Transverse colon (tissue), 4 donors: ENCODE results near the gene AUNIP. TPM values are rescaled to one million over a fixed set of nuclear protein-coding genes. Genes with fewer than 3 reads are reported as not detected.

ENCODE experiments used
- DNase-seq: peaks from one replicate; pipeline ENCODE4 v3.0.0-alpha.2; 2019
- H3K27ac ChIP-seq, 4 donors: fragments of 200-600 bp; sonication (generic); 2 replicates each; pipeline ENCODE4 v1.5.1; 2016 to 2018; ENCODE audit warnings: inconsistent platforms in 4 of 4
- H3K27me3 ChIP-seq: fragments of 200-600 bp; sonication (generic); 2 replicates; pipeline ENCODE4 v1.5.1; 2017; ENCODE audit warnings: inconsistent platforms
- H3K36me3 ChIP-seq, 4 donors: fragments of 200-600 bp; sonication (generic); 2 replicates each; pipeline ENCODE4 v1.5.1; 2017 to 2019; ENCODE audit warnings: inconsistent platforms in 4 of 4
- H3K4me1 ChIP-seq, 4 donors: fragments of 200-600 bp; sonication (generic); 2 replicates each; pipeline ENCODE4 v1.5.1; 2017 to 2020; ENCODE audit warnings: inconsistent platforms in 4 of 4
- H3K4me3 ChIP-seq, 4 donors: fragments of 200-600 bp; sonication (generic); 1 replicate in 1 of 4; 2 replicates in 3 of 4; pipeline versions ENCODE4 v1.5.1 to v1.6.1; 2017 to 2019; ENCODE audit warnings: inconsistent platforms in 4 of 4
- H3K9me3 ChIP-seq, 2 donors: fragments of 200-600 bp; sonication (generic); 2 replicates each; pipeline ENCODE4 v1.5.1; 2017 to 2019; ENCODE audit warnings: inconsistent platforms in 2 of 2
- CTCF ChIP-seq, 5 experiments: fragments of 200-600 bp in 3 of 5; fragments of 450-650 bp in 2 of 5; sonication (generic) in 3 of 5; IDR thresholded peaks; 1 replicate in 2 of 5; 2 replicates in 3 of 5; pipeline ENCODE4 v1.5.1; 2016 to 2017; ENCODE audit warnings: antibody characterized with exemption in 5 of 5, inconsistent platforms in 3 of 5, mild to moderate bottlenecking in 2 of 5, moderate library complexity in 1 of 5
- EP300 ChIP-seq: sonication (generic); formaldehyde crosslinking; IDR thresholded peaks from one replicate; pipeline ENCODE4 v1.6.1; 2017; ENCODE audit warnings: antibody characterized with exemption, low read depth
- POLR2A ChIP-seq: fragments of 450-650 bp; IDR thresholded peaks from one replicate; pipeline ENCODE4 v1.6.1; 2016; ENCODE audit warnings: antibody characterized with exemption, mild to moderate bottlenecking, moderate library complexity
- POLR2AphosphoS5 ChIP-seq, 3 donors: sonication (generic); formaldehyde crosslinking; IDR thresholded peaks; one replicate each; pipeline ENCODE4 v1.6.1; 2016; ENCODE audit warnings: antibody characterized with exemption in 3 of 3
- WGBS, 2 donors: methylation state at CpG; one replicate each; pipeline ENCODE4 v1.1.5; 2018; ENCODE audit warnings: low coverage in 1 of 2; 5-methylcytosine and 5-hydroxymethylcytosine counted together
- in situ Hi-C, 4 donors: fragments of 200-750 bp; cut with MboI; loops; one replicate each; pipeline versions ENCODE4 v1.15.0 to v1.15.1; 2017; ENCODE audit warnings: low sequenced_read_pairs in 3 of 4, low pct_ligation_motif_present in 1 of 4, low pct_unique_long_range_greater_than_20kb in 1 of 4
- intact Hi-C: fragments of 100-400 bp; cut with DNase I; formaldehyde crosslinking; loops from one replicate; pipeline ENCODE4 v1.15.1; 2023; ENCODE audit warnings: low total_unique reads
- total RNA-seq, 4 donors: library from RNA; depleted of rRNA; stranded (reverse); fragments of >200 nt; gene quantifications; one replicate each; pipeline ENCODE4 v1.1.0, GENCODE V29; 2016

Gene AUNIP
- total RNA-seq, 4 donors from 2014 or later, result 0.41 TPM; not detected in 3

- no peak for TF ChIP-seq POLR2AphosphoS5 (IDR thresholded peaks at IDR 0.05)
- peak in 4 of 5 experiments; percentile 34 to 53 (median 44) for TF ChIP-seq CTCF (IDR thresholded peaks at IDR 0.05)
- H3K4me1 ChIP-seq, result peaks cover 17 to 33% (median 20%) of the 10 kb centered on the region in 4 donors
- H3K36me3 ChIP-seq, result no peaks in the 10 kb centered on the region
- no peaks in the 10 kb centered on the region for H3K27me3 ChIP-seq
- intact Hi-C loops, result loop anchor here (5.0 kb wide), 1 partner anchor 186 kb away; no protein-coding TSS in a partner anchor
- no peak for DNase-seq
- H3K27ac ChIP-seq, result no peak overlapping the region
- H3K4me3 ChIP-seq, result no peak overlapping the region
- no peaks in the 10 kb centered on the region for H3K9me3 ChIP-seq
- in situ Hi-C loops, result loop anchor here (5.0 to 25.0 kb wide), 3 partner anchors 183 to 186 kb away; partner anchors contain the start of gene MAN1C1 (in 3 of the 4)
- 69 to 100% methylated on average over 1 to 8 of the region's 8 CpGs for WGBS, 2 donors
Measured at GRCh38 chr1:25797939-25798338, 61.3 kb downstream of the AUNIP start.

GRCh38 chr1:25796811-25797458, 62.3 kb downstream of the AUNIP start:
- WGBS, 2 donors, result 2 to 5% methylated on average over 11 to 19 of the region's 19 CpGs
- H3K36me3 ChIP-seq, result no peaks in the 10 kb centered on the region
- intact Hi-C loops (loop anchor here (5.0 kb wide), 1 partner anchor 185 kb away; no protein-coding TSS in a partner anchor), in situ Hi-C loops (loop anchor here (5.0 to 25.0 kb wide), 3 partner anchors 182 to 185 kb away; partner anchors contain the start of gene MAN1C1 (in 3 of the 4))
- TF ChIP-seq CTCF (IDR thresholded peaks at IDR 0.05) (peak; percentile 71 to 85 (median 75)), POLR2A (no peak), EP300 (no peak), POLR2AphosphoS5 (IDR thresholded peaks at IDR 0.05) (no peak)
- H3K27ac ChIP-seq, result peak overlapping the region in 1 of 4 donors; percentile 8
- peak; percentile 90 for DNase-seq
- H3K9me3 ChIP-seq, result no peaks in the 10 kb centered on the region
- H3K4me3 ChIP-seq, result no peak overlapping the region
- H3K4me1 ChIP-seq, result peaks cover 17 to 23% (median 18%) of the 10 kb centered on the region in 4 donors
- H3K27me3 ChIP-seq, result no peaks in the 10 kb centered on the region

- Histone ChIP-seq H3K27ac (peak overlapping the region in 1 of 4 donors; percentile 8), H3K4me1 (peaks cover 15 to 19% (median 18%) of the 10 kb centered on the region in 4 donors), H3K27me3 (no peaks in the 10 kb centered on the region), H3K9me3 (no peaks in the 10 kb centered on the region), H3K4me3 (no peak overlapping the region), H3K36me3 (no peaks in the 10 kb centered on the region)
- no peak for DNase-seq
- TF ChIP-seq EP300 (no peak), CTCF (IDR thresholded peaks at IDR 0.05) (no peak), POLR2A (no peak), POLR2AphosphoS5 (IDR thresholded peaks at IDR 0.05) (no peak)
- WGBS, 2 donors, result 71 to 84% methylated on average over 14 to 22 of the region's 22 CpGs
- intact Hi-C loops, result loop anchor here (5.0 kb wide), 1 partner anchor 184 kb away; no protein-coding TSS in a partner anchor
- in situ Hi-C loops, result loop anchor here (5.0 to 25.0 kb wide), 3 partner anchors 181 to 184 kb away; partner anchors contain the start of gene MAN1C1 (in 3 of the 4)
Measured at GRCh38 chr1:25795946-25796810, 63.1 kb downstream of the AUNIP start.

- Histone ChIP-seq H3K27ac (no peak overlapping the region), H3K27me3 (no peaks in the 10 kb centered on the region), H3K4me1 (peaks cover 8 to 12% (median 11%) of the 10 kb centered on the region in 4 donors), H3K9me3 (no peaks in the 10 kb centered on the region), H3K36me3 (no peaks in the 10 kb centered on the region), H3K4me3 (no peak overlapping the region)
- DNase-seq, result no peak
- WGBS, 2 donors, result 49 to 62% methylated on average over 2 of the region's 2 CpGs
- in situ Hi-C loops, result loop anchor here (5.0 to 25.0 kb wide), 3 partner anchors 180 to 183 kb away; partner anchors contain the start of gene MAN1C1 (in 3 of the 4)
- TF ChIP-seq POLR2A (no peak), POLR2AphosphoS5 (IDR thresholded peaks at IDR 0.05) (no peak), CTCF (IDR thresholded peaks at IDR 0.05) (no peak), EP300 (no peak)
- intact Hi-C loops, result loop anchor here (5.0 kb wide), 1 partner anchor 183 kb away; no protein-coding TSS in a partner anchor
Measured at GRCh38 chr1:25795211-25795610, 64.0 kb downstream of the AUNIP start.
